ENCODE measurements around the gene PPIF. TPM values are rescaled to one million over a fixed set of nuclear protein-coding genes. Genes with fewer than 3 reads are reported as not detected.

PPIF gene
- total RNA-seq, 1 donor from 2014 or later, result 27.1 TPM

- Histone ChIP-seq H3K9ac (no peak overlapping the region), H3F3A (ENCODE audit: low read depth) (peaks cover 10% of the 10 kb centered on the region), H4K20me1 (ENCODE audit: low read depth) (peaks cover 15% of the 10 kb centered on the region), H3K27me3 (no peaks in the 10 kb centered on the region), H3K4me1 (peaks cover 15% of the 10 kb centered on the region), H3K9me3 (ENCODE audit: low read depth) (no peaks in the 10 kb centered on the region), H3K4me3 (peak overlapping the region; percentile 59), H2AFZ (replicated peaks) (peak overlapping the region; percentile 71), H3K27ac (no peak overlapping the region), H3K4me2 (peak overlapping the region; percentile 81), H3K36me3 (no peaks in the 10 kb centered on the region), H3K79me2 (ENCODE audit: low read depth) (no peaks in the 10 kb centered on the region)
- peak; percentile 29 for DNase-seq (ENCODE audit: low spot score)
- Mint-ChIP-seq H3K4me3 (peak overlapping the region; percentile 88), H3K4me1 (peaks cover 14% of the 10 kb centered on the region), H3K27me3 (ENCODE audit: insufficient read depth, low read depth) (peaks cover 2% of the 10 kb centered on the region), H3K36me3 (peaks cover 12% of the 10 kb centered on the region), H3K27ac (no peak overlapping the region), H3K9me3 (no peaks in the 10 kb centered on the region)
- TF ChIP-seq EZH2 (IDR thresholded peaks at IDR 0.05), result no peak
- no peak for TF ChIP-seq EZH2phosphoT487 (IDR thresholded peaks at IDR 0.05)
- TF ChIP-seq CTCF (IDR thresholded peaks at IDR 0.05), result no peak
Measured at GRCh38 chr10:79347894-79348639, 798 bp downstream of the PPIF start.

GRCh38 chr10:79348640-79348988, 1.3 kb downstream of the PPIF start:
- no peak overlapping the region for H2AFZ ChIP-seq (replicated peaks)
- no peak for DNase-seq (ENCODE audit: low spot score)
- no peaks in the 10 kb centered on the region for H3K9me3 Mint-ChIP-seq
- no peak overlapping the region for H3K9ac ChIP-seq
- no peaks in the 10 kb centered on the region for H3K27me3 ChIP-seq
- peaks cover 10% of the 10 kb centered on the region for H3F3A ChIP-seq (ENCODE audit: low read depth)
- no peaks in the 10 kb centered on the region for H3K79me2 ChIP-seq (ENCODE audit: low read depth)
- peaks cover 15% of the 10 kb centered on the region for H3K4me1 ChIP-seq
- H3K4me2 ChIP-seq, result peak overlapping the region; percentile 81
- H3K4me3 Mint-ChIP-seq, result peak overlapping the region; percentile 88
- H3K36me3 ChIP-seq, result no peaks in the 10 kb centered on the region
- H4K20me1 ChIP-seq (ENCODE audit: low read depth), result peaks cover 15% of the 10 kb centered on the region
- H3K36me3 Mint-ChIP-seq, result peaks cover 17% of the 10 kb centered on the region
- H3K9me3 ChIP-seq (ENCODE audit: low read depth), result no peaks in the 10 kb centered on the region
- H3K27me3 Mint-ChIP-seq (ENCODE audit: insufficient read depth, low read depth), result peaks cover 2% of the 10 kb centered on the region
- TF ChIP-seq EZH2 (IDR thresholded peaks at IDR 0.05), result no peak
- no peak for TF ChIP-seq CTCF (IDR thresholded peaks at IDR 0.05)
- no peak for TF ChIP-seq EZH2phosphoT487 (IDR thresholded peaks at IDR 0.05)
- H3K4me1 Mint-ChIP-seq, result peaks cover 14% of the 10 kb centered on the region
- H3K27ac Mint-ChIP-seq, result no peak overlapping the region
- no peak overlapping the region for H3K4me3 ChIP-seq
- no peak overlapping the region for H3K27ac ChIP-seq

- Histone ChIP-seq H2AFZ (replicated peaks) (no peak overlapping the region), H3K27ac (no peak overlapping the region), H3K27me3 (no peaks in the 10 kb centered on the region), H3K36me3 (no peaks in the 10 kb centered on the region), H3K4me3 (no peak overlapping the region), H3K9me3 (ENCODE audit: low read depth) (no peaks in the 10 kb centered on the region), H3K9ac (no peak overlapping the region), H3K4me1 (peaks cover 15% of the 10 kb centered on the region), H3F3A (ENCODE audit: low read depth) (peaks cover 10% of the 10 kb centered on the region), H3K79me2 (ENCODE audit: low read depth) (no peaks in the 10 kb centered on the region), H3K4me2 (no peak overlapping the region), H4K20me1 (ENCODE audit: low read depth) (peaks cover 15% of the 10 kb centered on the region)
- peaks cover 14% of the 10 kb centered on the region for H3K4me1 Mint-ChIP-seq
- TF ChIP-seq EZH2 (IDR thresholded peaks at IDR 0.05) (no peak), CTCF (IDR thresholded peaks at IDR 0.05) (no peak), EZH2phosphoT487 (IDR thresholded peaks at IDR 0.05) (no peak)
- peaks cover 2% of the 10 kb centered on the region for H3K27me3 Mint-ChIP-seq (ENCODE audit: insufficient read depth, low read depth)
- DNase-seq (ENCODE audit: low spot score), result no peak
- H3K27ac Mint-ChIP-seq, result no peak overlapping the region
- peaks cover 22% of the 10 kb centered on the region for H3K36me3 Mint-ChIP-seq
- H3K9me3 Mint-ChIP-seq, result no peaks in the 10 kb centered on the region
- H3K4me3 Mint-ChIP-seq, result peak overlapping the region; percentile 88
Measured at GRCh38 chr10:79349072-79349491, 1.8 kb downstream of the PPIF start.

Measured in neural progenitor cell (in vitro differentiated cells).